Hepatocyte (in vitro differentiated cells): ENCODE results near the gene TEDC1. TPM values are rescaled to one million over a fixed set of nuclear protein-coding genes. Genes with fewer than 3 reads are reported as not detected.

Experiments
- DNase-seq: peaks from one replicate; pipeline ENCODE4 v3.0.0-alpha.2; 2016; ENCODE audit warnings: low spot score
- H2AFZ ChIP-seq: fragments of 200-600 bp; sonication (generic); 2 replicates; pipeline ENCODE4 v1.6.0; 2016; ENCODE audit warnings: antibody characterized with exemption, mild to moderate bottlenecking
- H3K27ac ChIP-seq: fragments of 200-600 bp; sonication (generic); 2 replicates; pipeline ENCODE4 v1.5.1; 2016; ENCODE audit warnings: mild to moderate bottlenecking
- H3K27me3 ChIP-seq: fragments of 200-600 bp; sonication (generic); 2 replicates; pipeline ENCODE4 v1.6.1; 2016
- H3K36me3 ChIP-seq: fragments of 200-600 bp; sonication (generic); replicated peaks from 2 replicates; pipeline ENCODE4 v1.5.1; 2016; ENCODE audit warnings: low read depth; ENCODE audit not compliant: insufficient read depth
- H3K4me1 ChIP-seq: fragments of 200-600 bp; sonication (generic); 2 replicates; pipeline ENCODE4 v1.5.1; 2016; ENCODE audit warnings: mild to moderate bottlenecking, moderate library complexity; ENCODE audit not compliant: insufficient read depth
- H3K4me2 ChIP-seq: fragments of 200-600 bp; sonication (generic); 2 replicates; pipeline ENCODE4 v1.6.0; 2016
- H3K4me3 ChIP-seq: fragments of 200-600 bp; sonication (generic); 2 replicates; pipeline ENCODE4 v1.5.1; 2016; ENCODE audit warnings: mild to moderate bottlenecking
- H3K79me2 ChIP-seq: fragments of 200-600 bp; sonication (generic); 2 replicates; pipeline ENCODE4 v1.6.0; 2017; ENCODE audit warnings: mild to moderate bottlenecking
- H3K9me2 ChIP-seq: fragments of 200-600 bp; sonication (generic); replicated peaks from 2 replicates; pipeline ENCODE4 v1.6.0; 2017; ENCODE audit warnings: mild to moderate bottlenecking; ENCODE audit not compliant: insufficient read depth
- H3K9me3 ChIP-seq: fragments of 200-600 bp; sonication (generic); 2 replicates; pipeline ENCODE4 v1.5.1; 2016; ENCODE audit warnings: low read depth, mild to moderate bottlenecking
- H4K20me1 ChIP-seq: fragments of 200-600 bp; sonication (generic); 2 replicates; pipeline ENCODE4 v1.6.0; 2016; ENCODE audit warnings: mild to moderate bottlenecking; ENCODE audit not compliant: insufficient read depth, poor library complexity, severe bottlenecking
- EZH2 ChIP-seq: fragments of 200-600 bp; sonication (generic); IDR thresholded peaks from 2 replicates; pipeline ENCODE4 v1.6.1; 2016; ENCODE audit warnings: antibody characterized with exemption, mild to moderate bottlenecking, borderline replicate concordance
- EZH2phosphoT487 ChIP-seq: fragments of 200-600 bp; sonication (generic); IDR thresholded peaks from one replicate; pipeline ENCODE4 v1.6.1; 2018; ENCODE audit warnings: antibody characterized with exemption, mild to moderate bottlenecking, low read depth, moderate library complexity; ENCODE audit not compliant: unreplicated experiment, severe bottlenecking
- WGBS: methylation state at CpG from one replicate; pipeline ENCODE4 v1.1.6; 2016; ENCODE audit warnings: low lambda C conversion rate; ENCODE audit errors: missing lambda C conversion rate; 5-methylcytosine and 5-hydroxymethylcytosine counted together
- polyA plus RNA-seq: library from polyadenylated mRNA; unstranded; fragments of >200 nt; fragmentation: Nextera tagmentation; extraction: Ambion mirVana; gene quantifications from 2 replicates; pipeline ENCODE4 v1.2.1, GENCODE V29; 2016
- total RNA-seq: library from RNA; depleted of rRNA; stranded (reverse); fragments of >200 nt; gene quantifications from 2 replicates; pipeline ENCODE4 v1.2.3, GENCODE V29; 2014
- TF ChIP-seq, protein P1 (sequence below): fragments of 200-600 bp; sonication (generic); IDR thresholded peaks from 2 replicates; pipeline ENCODE4 v1.5.1; 2016; ENCODE audit warnings: antibody characterized with exemption, mild to moderate bottlenecking; ENCODE audit not compliant: poor library complexity

Gene TEDC1
- total and polyA plus RNA-seq, 2 experiments from 2014 or later, result 3.9 to 4.9 TPM

DNA sequence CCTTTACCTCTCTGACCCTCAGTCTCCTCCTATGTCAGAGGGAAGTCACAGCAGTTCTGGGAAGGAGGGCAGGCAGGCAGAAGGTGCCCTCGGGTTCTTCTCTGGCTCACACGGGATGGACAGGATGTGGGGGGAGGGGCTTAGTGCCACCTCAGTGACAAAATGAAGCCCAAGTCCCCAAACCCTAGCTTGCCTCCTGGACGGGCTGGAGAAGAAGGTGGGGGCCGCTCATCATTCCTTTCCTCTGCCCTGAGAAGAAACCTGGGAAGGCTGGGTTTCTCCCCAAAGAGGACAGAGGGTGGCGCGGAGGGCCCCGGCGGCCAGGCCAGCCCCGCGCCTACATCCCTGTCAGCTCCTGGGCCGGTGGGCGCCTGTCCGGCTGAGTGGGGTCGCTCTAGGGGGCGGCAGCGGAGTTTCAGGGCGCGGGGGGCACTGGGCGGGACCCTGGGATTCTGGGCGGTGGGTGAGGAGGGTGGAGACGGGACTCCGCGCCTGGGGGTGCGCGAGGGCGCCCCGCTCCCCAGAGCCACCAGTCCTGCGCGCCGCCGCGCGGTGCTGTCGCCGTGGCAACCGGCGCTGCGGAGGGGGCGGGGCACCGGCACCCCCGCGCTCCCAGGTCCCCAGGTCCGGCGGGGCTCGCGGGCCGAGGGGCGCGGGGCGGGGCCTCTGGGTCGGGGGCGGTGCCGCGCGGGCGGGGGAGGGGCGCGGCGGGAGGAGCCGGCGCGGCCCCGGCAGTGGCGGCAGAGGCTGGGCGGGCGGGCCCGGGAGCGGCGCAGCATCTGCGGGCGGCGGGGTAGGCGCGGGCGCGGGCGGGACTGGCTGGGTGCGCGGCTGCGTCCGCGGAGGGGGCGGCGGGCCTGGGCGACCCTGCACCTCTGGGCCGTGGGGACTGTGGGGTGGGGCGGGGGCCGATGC lies 35.1 kb downstream of the TEDC1 start, which contains the start of gene TMEM121:
TSS of gene TMEM121 (plus strand) at position 723 of the 915 bp plus-strand sequence. CDS start 2,252 bp downstream, outside the sequence.
- no peaks in the 10 kb centered on the region for H3K36me3 ChIP-seq
- no peak within 1 kb of the TSS for H3K4me3 ChIP-seq
- TF ChIP-seq EZH2phosphoT487, result no peak
- TF ChIP-seq EZH2, result no peak
- TF ChIP-seq, protein P1, sequence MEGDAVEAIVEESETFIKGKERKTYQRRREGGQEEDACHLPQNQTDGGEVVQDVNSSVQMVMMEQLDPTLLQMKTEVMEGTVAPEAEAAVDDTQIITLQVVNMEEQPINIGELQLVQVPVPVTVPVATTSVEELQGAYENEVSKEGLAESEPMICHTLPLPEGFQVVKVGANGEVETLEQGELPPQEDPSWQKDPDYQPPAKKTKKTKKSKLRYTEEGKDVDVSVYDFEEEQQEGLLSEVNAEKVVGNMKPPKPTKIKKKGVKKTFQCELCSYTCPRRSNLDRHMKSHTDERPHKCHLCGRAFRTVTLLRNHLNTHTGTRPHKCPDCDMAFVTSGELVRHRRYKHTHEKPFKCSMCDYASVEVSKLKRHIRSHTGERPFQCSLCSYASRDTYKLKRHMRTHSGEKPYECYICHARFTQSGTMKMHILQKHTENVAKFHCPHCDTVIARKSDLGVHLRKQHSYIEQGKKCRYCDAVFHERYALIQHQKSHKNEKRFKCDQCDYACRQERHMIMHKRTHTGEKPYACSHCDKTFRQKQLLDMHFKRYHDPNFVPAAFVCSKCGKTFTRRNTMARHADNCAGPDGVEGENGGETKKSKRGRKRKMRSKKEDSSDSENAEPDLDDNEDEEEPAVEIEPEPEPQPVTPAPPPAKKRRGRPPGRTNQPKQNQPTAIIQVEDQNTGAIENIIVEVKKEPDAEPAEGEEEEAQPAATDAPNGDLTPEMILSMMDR, result no peak
- no peaks in the 10 kb centered on the region for H3K9me2 ChIP-seq
- H3K4me1 ChIP-seq, result no peaks in the 10 kb centered on the region
- 58% methylated on average over 51 of the region's 88 CpGs for WGBS
- no peaks in the 10 kb centered on the region for H3K9me3 ChIP-seq
- no peak within 1 kb of the TSS for H3K27ac ChIP-seq
- H4K20me1 ChIP-seq, result no peaks in the 10 kb centered on the region
- H3K4me2 ChIP-seq, result peak within 1 kb of the TSS; percentile 79
- H3K79me2 ChIP-seq, result no peaks in the 10 kb centered on the region
- no peak within 1 kb of the TSS for H2AFZ ChIP-seq
- H3K27me3 ChIP-seq, result no peaks in the 10 kb centered on the region
- peak; percentile 34 for DNase-seq

- WGBS, result 71% methylated on average over 17 of the region's 48 CpGs
- no peak overlapping the region for H3K27ac ChIP-seq
Observed at GRCh38 chr14:105526776-105527380, 35.8 kb downstream of the TEDC1 start.

GRCh38 chr14:105527381-105527825 lies 36.4 kb downstream of the TEDC1 start:
- peak; percentile 3 for DNase-seq
- Histone ChIP-seq H3K27ac (no peak overlapping the region), H4K20me1 (no peaks in the 10 kb centered on the region)

More at GRCh38 chr14:105526776-105527380, 35.8 kb downstream of the TEDC1 start:
- no peaks in the 10 kb centered on the region for H3K9me2 ChIP-seq
- peak overlapping the region; percentile 79 for H3K4me2 ChIP-seq
- H3K36me3 ChIP-seq, result no peaks in the 10 kb centered on the region
- no peak overlapping the region for H3K4me3 ChIP-seq
- H3K4me1 ChIP-seq, result no peaks in the 10 kb centered on the region
- no peaks in the 10 kb centered on the region for H3K79me2 ChIP-seq
- TF ChIP-seq, protein P1, result no peak
- no peak for TF ChIP-seq EZH2phosphoT487
- TF ChIP-seq EZH2, result no peak
- H2AFZ ChIP-seq, result no peak overlapping the region
- peak; percentile 9 for DNase-seq
- no peaks in the 10 kb centered on the region for H3K27me3 ChIP-seq
- H3K9me3 ChIP-seq, result no peaks in the 10 kb centered on the region
- no peaks in the 10 kb centered on the region for H4K20me1 ChIP-seq

More at GRCh38 chr14:105527381-105527825, 36.4 kb downstream of the TEDC1 start:
- Histone ChIP-seq H3K36me3 (no peaks in the 10 kb centered on the region), H3K4me2 (peak overlapping the region; percentile 79), H3K4me3 (no peak overlapping the region), H3K9me3 (no peaks in the 10 kb centered on the region), H3K27me3 (no peaks in the 10 kb centered on the region), H3K79me2 (no peaks in the 10 kb centered on the region), H3K9me2 (no peaks in the 10 kb centered on the region), H3K4me1 (no peaks in the 10 kb centered on the region), H2AFZ (no peak overlapping the region)
- TF ChIP-seq, protein P1, result no peak
- no peak for TF ChIP-seq EZH2phosphoT487
- TF ChIP-seq EZH2, result no peak
- WGBS, result 81% methylated on average over 11 of the region's 23 CpGs
